ENCODE results near the gene GPS1. TPM values are rescaled to one million over a fixed set of nuclear protein-coding genes. Genes with fewer than 3 reads are reported as not detected.

Gene GPS1
- total and polyA plus RNA-seq, 2 of the 4 experiments (the other 2 are of a cell fraction): 157 to 181 TPM

- no peak overlapping the region for H2AK5ac ChIP-seq (ENCODE audit: low read depth, low read length)
- ChIA-PET CTCF (no interaction called here), POLR2A (ENCODE audit: unreplicated experiment) (no interaction called here)
- H3K56ac ChIP-seq (ENCODE audit: extremely low read depth, insufficient read depth, low read length): no peak overlapping the region
- H3K4me1 ChIP-seq (ENCODE audit: control insufficient read depth, insufficient read depth, low read length): peaks cover 18% of the 10 kb centered on the region
- no peaks in the 10 kb centered on the region for H3K27me3 ChIP-seq (ENCODE audit: control insufficient read depth, insufficient read depth, low read length)
- no peak overlapping the region for H3K23ac ChIP-seq (ENCODE audit: low read depth, low read length)
- no peak overlapping the region for H3K14ac ChIP-seq (replicated peaks; ENCODE audit: low read depth, low read length)
- peaks cover 7% of the 10 kb centered on the region for H3K9me1 ChIP-seq (ENCODE audit: insufficient read depth, low read length)
- no peak for TF ChIP-seq POLR2A (IDR thresholded peaks at IDR 0.05; ENCODE audit: low read depth, low read length)
- TF ChIP-seq USF2 (IDR thresholded peaks at IDR 0.05; ENCODE audit: low read depth, low read length): no peak
- no peak for TF ChIP-seq MAZ (IDR thresholded peaks at IDR 0.05; ENCODE audit: borderline replicate concordance, low read depth, low read length)
- TF ChIP-seq CTCF (conservative IDR thresholded peaks at IDR 0.05; ENCODE audit: low read depth, low read length): no peak
- TF ChIP-seq MAFK (IDR thresholded peaks at IDR 0.05; ENCODE audit: low read depth, low read length): no peak
- no peak for TF ChIP-seq RAD21 (IDR thresholded peaks at IDR 0.05; ENCODE audit: low read length)
- no peak for TF ChIP-seq CHD1 (IDR thresholded peaks at IDR 0.05; ENCODE audit: low read depth, low read length)
- no peak for TF ChIP-seq FOS (IDR thresholded peaks at IDR 0.05; ENCODE audit: low read depth, low read length)
- TF ChIP-seq RCOR1 (IDR thresholded peaks at IDR 0.05; ENCODE audit: insufficient replicate concordance, low read length): no peak
- TF ChIP-seq NFE2L2 (IDR thresholded peaks at IDR 0.05; ENCODE audit: low read depth, low read length): no peak
- TF ChIP-seq CEBPB (IDR thresholded peaks at IDR 0.05; ENCODE audit: low read depth, low read length): no peak
- no peak for TF ChIP-seq MXI1 (IDR thresholded peaks at IDR 0.05; ENCODE audit: borderline replicate concordance, low read depth, low read length)
- no peak for TF ChIP-seq ELK1 (IDR thresholded peaks at IDR 0.05; ENCODE audit: borderline replicate concordance, low read depth, low read length)
- H2BK15ac ChIP-seq (ENCODE audit: low read depth, low read length): no peak overlapping the region
- no peak overlapping the region for H3K4me2 ChIP-seq (ENCODE audit: low read depth, low read length)
- no CpG with 5 or more reads among the region's 20 CpGs for WGBS, 2 experiments (ENCODE audit: extremely low coverage in 2 of 2, insufficient read length in 1 of 2)
- H2AK9ac ChIP-seq (replicated peaks; ENCODE audit: low read depth, low read length, poor library complexity): no peak overlapping the region
- BruUV-seq (replicated peaks): no TSS peak
- in situ Hi-C loops (cut with MboI; ENCODE audit: low sequenced_read_pairs): no loop called here
- H2BK5ac ChIP-seq (ENCODE audit: low read depth, low read length, poor library complexity, severe bottlenecking): no peak overlapping the region
- no peak overlapping the region for H3K9ac ChIP-seq (ENCODE audit: low read depth, low read length)
- no peak for DNase-seq
- peaks cover 10 to 32% of the 10 kb centered on the region in 2 experiments for H3K79me1 ChIP-seq (ENCODE audit: low read depth in 1 of 2, low read length in 2 of 2)
- no peaks in the 10 kb centered on the region for H3K9me3 ChIP-seq (ENCODE audit: control insufficient read depth, insufficient read depth, low read length)
- H3K27ac ChIP-seq (ENCODE audit: insufficient read depth, low read length): no peak overlapping the region
- peaks cover 7% of the 10 kb centered on the region for H4K20me1 ChIP-seq (ENCODE audit: insufficient read depth, low read length)
- H3K4ac ChIP-seq (ENCODE audit: low read depth, low read length): no peak overlapping the region
- ATAC-seq (ENCODE audit: low read depth): no peak
- intact Hi-C loops (cut with micrococcal nuclease): no loop called here
- peaks cover 31% of the 10 kb centered on the region for H3K36me3 ChIP-seq (ENCODE audit: control insufficient read depth, insufficient read depth, low read length)
- H3K18ac ChIP-seq (ENCODE audit: low read depth, low read length): no peak overlapping the region
- no peak overlapping the region for H3K4me3 ChIP-seq (ENCODE audit: insufficient read depth, low read depth, low read length)
- H4K5ac ChIP-seq (ENCODE audit: low read depth, low read length): no peak overlapping the region
- H4K8ac ChIP-seq (ENCODE audit: low read depth in 2 of 2, low read length in 2 of 2): no peak overlapping the region
- H2AFZ ChIP-seq (replicated peaks; ENCODE audit: low read length, poor library complexity): no peak overlapping the region
- H4K91ac ChIP-seq (ENCODE audit: insufficient read depth, low read depth, low read length): no peak overlapping the region
- no peak overlapping the region for H2BK20ac ChIP-seq (ENCODE audit: low read depth, low read length)
- dilution Hi-C loops (cut with HindIII; ENCODE audit: low sequenced_read_pairs, unreplicated experiment): no loop called here
- no peak overlapping the region for H2BK120ac ChIP-seq (ENCODE audit: low read depth, low read length)
Measured at GRCh38 chr17:82048571-82048971, 3.1 kb upstream of the GPS1 start.

All from IMR-90 (cell line).